ENCODE measurements around the gene SLC26A2. TPM values are rescaled to one million over a fixed set of nuclear protein-coding genes. Genes with fewer than 3 reads are reported as not detected.

SLC26A2 gene
- total and polyA plus RNA-seq, 2 experiments from 2014 or later = 3.5 to 11.5 TPM

DNA sequence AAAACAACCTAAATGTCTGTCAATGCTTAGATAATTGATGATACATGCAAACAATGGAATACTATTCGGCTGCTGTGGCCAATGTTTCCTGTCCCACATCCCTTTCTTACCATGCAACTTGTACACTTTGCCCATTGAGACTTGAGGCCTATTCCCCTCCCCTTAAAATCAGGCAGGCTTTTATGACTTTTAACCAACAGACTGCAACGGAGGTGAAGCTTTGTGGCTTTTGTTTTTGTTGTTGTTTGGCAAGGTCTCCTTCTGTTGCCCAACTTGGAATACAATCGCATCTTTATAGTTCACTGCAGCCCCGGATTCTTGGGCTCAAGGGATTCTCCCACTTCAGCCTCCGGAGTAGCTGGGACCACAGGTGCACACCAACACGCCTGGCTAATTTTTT is 5.8 kb upstream of the SLC26A2 start:
- H3K36me3 Mint-ChIP-seq (ENCODE audit: low read depth) = no peaks in the 10 kb centered on the region
- no peaks in the 10 kb centered on the region for H3K79me2 ChIP-seq (replicated peaks; ENCODE audit: insufficient read depth)
- peaks cover 6% of the 10 kb centered on the region for H3K4me1 Mint-ChIP-seq
- H3K4me3 ChIP-seq = no peak overlapping the region
- TF ChIP-seq, protein P1, sequence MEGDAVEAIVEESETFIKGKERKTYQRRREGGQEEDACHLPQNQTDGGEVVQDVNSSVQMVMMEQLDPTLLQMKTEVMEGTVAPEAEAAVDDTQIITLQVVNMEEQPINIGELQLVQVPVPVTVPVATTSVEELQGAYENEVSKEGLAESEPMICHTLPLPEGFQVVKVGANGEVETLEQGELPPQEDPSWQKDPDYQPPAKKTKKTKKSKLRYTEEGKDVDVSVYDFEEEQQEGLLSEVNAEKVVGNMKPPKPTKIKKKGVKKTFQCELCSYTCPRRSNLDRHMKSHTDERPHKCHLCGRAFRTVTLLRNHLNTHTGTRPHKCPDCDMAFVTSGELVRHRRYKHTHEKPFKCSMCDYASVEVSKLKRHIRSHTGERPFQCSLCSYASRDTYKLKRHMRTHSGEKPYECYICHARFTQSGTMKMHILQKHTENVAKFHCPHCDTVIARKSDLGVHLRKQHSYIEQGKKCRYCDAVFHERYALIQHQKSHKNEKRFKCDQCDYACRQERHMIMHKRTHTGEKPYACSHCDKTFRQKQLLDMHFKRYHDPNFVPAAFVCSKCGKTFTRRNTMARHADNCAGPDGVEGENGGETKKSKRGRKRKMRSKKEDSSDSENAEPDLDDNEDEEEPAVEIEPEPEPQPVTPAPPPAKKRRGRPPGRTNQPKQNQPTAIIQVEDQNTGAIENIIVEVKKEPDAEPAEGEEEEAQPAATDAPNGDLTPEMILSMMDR (conservative IDR thresholded peaks at IDR 0.05; ENCODE audit: low read depth in 2 of 2) = no peak
- TF ChIP-seq, protein P2, sequence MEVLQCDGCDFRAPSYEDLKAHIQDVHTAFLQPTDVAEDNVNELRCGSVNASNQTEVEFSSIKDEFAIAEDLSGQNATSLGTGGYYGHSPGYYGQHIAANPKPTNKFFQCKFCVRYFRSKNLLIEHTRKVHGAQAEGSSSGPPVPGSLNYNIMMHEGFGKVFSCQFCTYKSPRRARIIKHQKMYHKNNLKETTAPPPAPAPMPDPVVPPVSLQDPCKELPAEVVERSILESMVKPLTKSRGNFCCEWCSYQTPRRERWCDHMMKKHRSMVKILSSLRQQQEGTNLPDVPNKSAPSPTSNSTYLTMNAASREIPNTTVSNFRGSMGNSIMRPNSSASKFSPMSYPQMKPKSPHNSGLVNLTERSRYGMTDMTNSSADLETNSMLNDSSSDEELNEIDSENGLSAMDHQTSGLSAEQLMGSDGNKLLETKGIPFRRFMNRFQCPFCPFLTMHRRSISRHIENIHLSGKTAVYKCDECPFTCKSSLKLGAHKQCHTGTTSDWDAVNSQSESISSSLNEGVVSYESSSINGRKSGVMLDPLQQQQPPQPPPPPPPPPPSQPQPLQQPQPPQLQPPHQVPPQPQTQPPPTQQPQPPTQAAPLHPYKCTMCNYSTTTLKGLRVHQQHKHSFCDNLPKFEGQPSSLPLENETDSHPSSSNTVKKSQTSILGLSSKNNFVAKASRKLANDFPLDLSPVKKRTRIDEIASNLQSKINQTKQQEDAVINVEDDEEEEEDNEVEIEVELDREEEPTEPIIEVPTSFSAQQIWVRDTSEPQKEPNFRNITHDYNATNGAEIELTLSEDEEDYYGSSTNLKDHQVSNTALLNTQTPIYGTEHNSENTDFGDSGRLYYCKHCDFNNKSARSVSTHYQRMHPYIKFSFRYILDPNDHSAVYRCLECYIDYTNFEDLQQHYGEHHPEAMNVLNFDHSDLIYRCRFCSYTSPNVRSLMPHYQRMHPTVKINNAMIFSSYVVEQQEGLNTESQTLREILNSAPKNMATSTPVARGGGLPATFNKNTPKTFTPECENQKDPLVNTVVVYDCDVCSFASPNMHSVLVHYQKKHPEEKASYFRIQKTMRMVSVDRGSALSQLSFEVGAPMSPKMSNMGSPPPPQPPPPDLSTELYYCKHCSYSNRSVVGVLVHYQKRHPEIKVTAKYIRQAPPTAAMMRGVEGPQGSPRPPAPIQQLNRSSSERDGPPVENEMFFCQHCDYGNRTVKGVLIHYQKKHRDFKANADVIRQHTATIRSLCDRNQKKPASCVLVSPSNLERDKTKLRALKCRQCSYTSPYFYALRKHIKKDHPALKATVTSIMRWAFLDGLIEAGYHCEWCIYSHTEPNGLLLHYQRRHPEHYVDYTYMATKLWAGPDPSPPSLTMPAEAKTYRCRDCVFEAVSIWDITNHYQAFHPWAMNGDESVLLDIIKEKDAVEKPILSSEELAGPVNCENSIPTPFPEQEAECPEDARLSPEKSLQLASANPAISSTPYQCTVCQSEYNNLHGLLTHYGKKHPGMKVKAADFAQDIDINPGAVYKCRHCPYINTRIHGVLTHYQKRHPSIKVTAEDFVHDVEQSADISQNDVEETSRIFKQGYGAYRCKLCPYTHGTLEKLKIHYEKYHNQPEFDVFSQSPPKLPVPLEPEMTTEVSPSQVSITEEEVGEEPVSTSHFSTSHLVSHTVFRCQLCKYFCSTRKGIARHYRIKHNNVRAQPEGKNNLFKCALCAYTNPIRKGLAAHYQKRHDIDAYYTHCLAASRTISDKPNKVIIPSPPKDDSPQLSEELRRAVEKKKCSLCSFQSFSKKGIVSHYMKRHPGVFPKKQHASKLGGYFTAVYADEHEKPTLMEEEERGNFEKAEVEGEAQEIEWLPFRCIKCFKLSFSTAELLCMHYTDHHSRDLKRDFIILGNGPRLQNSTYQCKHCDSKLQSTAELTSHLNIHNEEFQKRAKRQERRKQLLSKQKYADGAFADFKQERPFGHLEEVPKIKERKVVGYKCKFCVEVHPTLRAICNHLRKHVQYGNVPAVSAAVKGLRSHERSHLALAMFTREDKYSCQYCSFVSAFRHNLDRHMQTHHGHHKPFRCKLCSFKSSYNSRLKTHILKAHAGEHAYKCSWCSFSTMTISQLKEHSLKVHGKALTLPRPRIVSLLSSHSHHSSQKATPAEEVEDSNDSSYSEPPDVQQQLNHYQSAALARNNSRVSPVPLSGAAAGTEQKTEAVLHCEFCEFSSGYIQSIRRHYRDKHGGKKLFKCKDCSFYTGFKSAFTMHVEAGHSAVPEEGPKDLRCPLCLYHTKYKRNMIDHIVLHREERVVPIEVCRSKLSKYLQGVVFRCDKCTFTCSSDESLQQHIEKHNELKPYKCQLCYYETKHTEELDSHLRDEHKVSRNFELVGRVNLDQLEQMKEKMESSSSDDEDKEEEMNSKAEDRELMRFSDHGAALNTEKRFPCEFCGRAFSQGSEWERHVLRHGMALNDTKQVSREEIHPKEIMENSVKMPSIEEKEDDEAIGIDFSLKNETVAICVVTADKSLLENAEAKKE (CRISPR knock-in tag; IDR thresholded peaks at IDR 0.05) = no peak
- peaks cover 1% of the 10 kb centered on the region for H3K27me3 Mint-ChIP-seq (ENCODE audit: insufficient read depth, low read depth, poor library complexity)
- H3F3A ChIP-seq (replicated peaks; ENCODE audit: low read depth) = peaks cover 2% of the 10 kb centered on the region; the same call in 1 of the 2 replicates
- no peaks in the 10 kb centered on the region for H3K36me3 ChIP-seq (ENCODE audit: insufficient read depth)
- no peak overlapping the region for H3K4me2 ChIP-seq
- H3K27ac ChIP-seq (ENCODE audit: low read depth) = no peak overlapping the region
- ATAC-seq = no peak
- no peaks in the 10 kb centered on the region for H4K20me1 ChIP-seq (replicated peaks; ENCODE audit: insufficient read depth)
- H3K27me3 ChIP-seq (ENCODE audit: insufficient read depth) = no peaks in the 10 kb centered on the region
- H3K4me1 ChIP-seq (ENCODE audit: insufficient read depth) = peaks cover 4% of the 10 kb centered on the region; the same call in 1 of the 2 replicates
- H2AFZ ChIP-seq = peak overlapping the region; percentile 66; the same call in 1 of the 2 replicates
- no peak overlapping the region for H3K4me3 Mint-ChIP-seq
- no peaks in the 10 kb centered on the region for H3K9me3 Mint-ChIP-seq
- no peak for DNase-seq (ENCODE audit: low spot score)
- H3K9me2 ChIP-seq (ENCODE audit: insufficient read depth) = no peaks in the 10 kb centered on the region
- H3K27ac Mint-ChIP-seq = no peak overlapping the region

DNA sequence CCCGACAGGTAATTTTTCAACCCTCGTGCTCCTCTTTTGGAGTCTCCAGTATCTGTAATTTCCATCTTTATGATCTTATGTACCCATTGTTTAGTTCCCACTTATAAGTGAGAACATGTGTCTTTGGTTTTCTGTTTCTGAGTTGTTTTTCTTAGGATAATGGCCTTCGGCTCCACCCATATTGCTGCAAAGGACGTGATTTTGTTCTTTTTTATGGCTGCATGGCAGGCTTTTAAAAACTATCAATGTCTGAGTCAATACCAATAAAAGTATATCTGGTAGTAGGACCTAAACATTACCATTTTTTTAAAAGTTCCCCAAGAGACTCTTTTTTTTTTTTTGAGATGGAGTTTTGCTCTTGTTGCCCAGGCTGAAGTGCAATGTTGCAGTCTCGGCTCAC is 3.9 kb upstream of the SLC26A2 start:
- Histone ChIP-seq H3K4me2 (no peak overlapping the region), H3K27me3 (ENCODE audit: insufficient read depth) (peaks cover 6% of the 10 kb centered on the region), H4K20me1 (replicated peaks; ENCODE audit: insufficient read depth) (no peaks in the 10 kb centered on the region), H3K4me1 (ENCODE audit: insufficient read depth) (peaks cover 10% of the 10 kb centered on the region; the same call in 1 of the 2 replicates), H3K9me2 (ENCODE audit: insufficient read depth) (no peaks in the 10 kb centered on the region), H3K4me3 (no peak overlapping the region), H3K79me2 (replicated peaks; ENCODE audit: insufficient read depth) (no peaks in the 10 kb centered on the region), H3K27ac (ENCODE audit: low read depth) (no peak overlapping the region), H2AFZ (no peak overlapping the region), H3K36me3 (ENCODE audit: insufficient read depth) (no peaks in the 10 kb centered on the region), H3F3A (replicated peaks; ENCODE audit: low read depth) (peaks cover 8% of the 10 kb centered on the region; the same call in 1 of the 2 replicates)
- no peak overlapping the region for H3K27ac Mint-ChIP-seq
- H3K9me3 Mint-ChIP-seq = no peaks in the 10 kb centered on the region
- no peak for DNase-seq (ENCODE audit: low spot score)
- no peak for ATAC-seq
- H3K4me1 Mint-ChIP-seq = peaks cover 15% of the 10 kb centered on the region
- H3K4me3 Mint-ChIP-seq = no peak overlapping the region
- H3K36me3 Mint-ChIP-seq (ENCODE audit: low read depth) = no peaks in the 10 kb centered on the region
- H3K27me3 Mint-ChIP-seq (ENCODE audit: insufficient read depth, low read depth, poor library complexity) = peaks cover 8% of the 10 kb centered on the region
- no peak for TF ChIP-seq POLR2AphosphoS5 (IDR thresholded peaks at IDR 0.05; ENCODE audit: low read depth)
- TF ChIP-seq EZH2 (IDR thresholded peaks at IDR 0.05; ENCODE audit: low read depth, unreplicated experiment) = no peak
- TF ChIP-seq STAT1 (IDR thresholded peaks at IDR 0.05; ENCODE audit: unreplicated experiment) = no peak

All from GM23338 (cell line).